HepG2 (cell line): ENCODE measurements around the gene RAP2A. TPM values are rescaled to one million over a fixed set of nuclear protein-coding genes. Genes with fewer than 3 reads are reported as not detected.

Experiments used
- BATF2 ChIP-seq: sonication (generic); formaldehyde crosslinking; IDR thresholded peaks from 2 replicates; pipeline ENCODE4 v1.8.0; 2022; ENCODE audit warnings: mild to moderate bottlenecking, missing genetic modification reagents, moderate library complexity
- CC2D1A ChIP-seq: sonication (generic); formaldehyde crosslinking; IDR thresholded peaks from 2 replicates; pipeline ENCODE4 v1.8.1; 2023; ENCODE audit warnings: mild to moderate bottlenecking, missing genetic modification reagents
- CHD4 ChIP-seq: fragments of 200-600 bp; sonication (generic); IDR thresholded peaks from 2 replicates; pipeline ENCODE4 v1.7.0; 2017; ENCODE audit warnings: mild to moderate bottlenecking, low read length, borderline replicate concordance
- ISX ChIP-seq: sonication (generic); formaldehyde crosslinking; conservative IDR thresholded peaks from 2 replicates; pipeline ENCODE4 v1.5.0; 2020; ENCODE audit warnings: missing genetic modification reagents
- MED8 ChIP-seq: sonication (generic); formaldehyde crosslinking; IDR thresholded peaks from 2 replicates; pipeline ENCODE4 v1.8.1; 2023; ENCODE audit warnings: mild to moderate bottlenecking, missing genetic modification reagents; ENCODE audit not compliant: insufficient replicate concordance
- NBN ChIP-seq: fragments of 450-650 bp; conservative IDR thresholded peaks from 2 replicates; pipeline ENCODE4 v1.6.1; 2017
- PPARG ChIP-seq: conservative IDR thresholded peaks from 2 replicates; pipeline ENCODE4 v1.6.1; 2016; ENCODE audit warnings: missing biosample characterization, missing genetic modification reagents
- PTBP1 ChIP-seq: fragments of 200-400 bp; formaldehyde crosslinking; IDR thresholded peaks from 2 replicates; pipeline ENCODE4 v1.6.1; 2018; ENCODE audit warnings: low read length, low read depth; ENCODE audit not compliant: poor library complexity, severe bottlenecking
- SMARCC2 ChIP-seq: fragments of 450-650 bp; IDR thresholded peaks from 2 replicates; pipeline ENCODE4 v1.6.1; 2017; ENCODE audit warnings: antibody characterized with exemption, mild to moderate bottlenecking
- SRSF1 ChIP-seq: fragments of 200-400 bp; formaldehyde crosslinking; optimal IDR thresholded peaks from 2 replicates; pipeline ENCODE3; 2017; ENCODE audit warnings: mild to moderate bottlenecking, low read depth, low read length, moderate library complexity
- TRIM24 ChIP-seq: sonication (generic); formaldehyde crosslinking; IDR thresholded peaks from 2 replicates; pipeline ENCODE4 v1.8.0; 2022; ENCODE audit warnings: mild to moderate bottlenecking, missing genetic modification reagents
- ZBTB14 ChIP-seq: sonication (generic); formaldehyde crosslinking; IDR thresholded peaks from 2 replicates; pipeline ENCODE4 v1.4.0; 2020; ENCODE audit warnings: missing genetic modification reagents
- ZFP41 ChIP-seq: sonication (generic); formaldehyde crosslinking; IDR thresholded peaks from 2 replicates; pipeline ENCODE4 v1.4.0; 2020; ENCODE audit warnings: mild to moderate bottlenecking, missing genetic modification reagents, borderline replicate concordance
- ZFP90 ChIP-seq: sonication (generic); formaldehyde crosslinking; IDR thresholded peaks from 2 replicates; pipeline ENCODE4 v1.8.0; 2022; ENCODE audit warnings: missing genetic modification reagents, mild to moderate bottlenecking, inconsistent platforms, borderline replicate concordance
- ZNF281 ChIP-seq: sonication (generic); formaldehyde crosslinking; IDR thresholded peaks from 2 replicates; pipeline ENCODE4 v1.4.0; 2020; ENCODE audit warnings: missing genetic modification reagents, borderline replicate concordance
- ZNF549 ChIP-seq: sonication (generic); formaldehyde crosslinking; IDR thresholded peaks from 2 replicates; pipeline ENCODE4 v1.5.0; 2020; ENCODE audit warnings: missing genetic modification reagents
- ZNF713 ChIP-seq: sonication (generic); formaldehyde crosslinking; IDR thresholded peaks from 2 replicates; pipeline ENCODE4 v1.4.0; 2020; ENCODE audit warnings: mild to moderate bottlenecking, missing genetic modification reagents
- ZNF850 ChIP-seq: sonication (generic); formaldehyde crosslinking; conservative IDR thresholded peaks from 2 replicates; pipeline ENCODE4 v1.9.0; 2021; ENCODE audit warnings: mild to moderate bottlenecking, missing genetic modification reagents
- polyA plus RNA-seq, 8 experiments: library from polyadenylated mRNA; depleted of rRNA in 3 of 8; stranded (reverse) in 7 of 8; unstranded in 1 of 8; fragments of >200 nt; fragmentation: Illumina TruSeq in 4 of 8; extraction: Trizol in 4 of 8; gene quantifications; 2 replicates each; pipeline versions ENCODE4 v1.2.1 to v1.2.3, GENCODE V29; 2011 to 2016; ENCODE audit warnings: low read depth in 4 of 8, missing spikeins in 1 of 8, mixed read lengths in 1 of 8; ENCODE audit not compliant: insufficient read depth in 1 of 8
- total RNA-seq, 5 experiments: library from RNA; depleted of rRNA; stranded (reverse); fragments of >200 nt; fragmentation: Illumina TruSeq; extraction: Trizol; gene quantifications; 2 replicates each; pipeline ENCODE4 v1.2.3, GENCODE V29; 2016; ENCODE audit warnings: low read depth in 1 of 5
- TF ChIP-seq, protein P1 (sequence below): sonication (generic); formaldehyde crosslinking; conservative IDR thresholded peaks from 2 replicates; pipeline ENCODE4 v1.4.0; 2020; ENCODE audit warnings: mild to moderate bottlenecking, missing genetic modification reagents, moderate library complexity
- TF ChIP-seq, protein P2 (sequence below): sonication (generic); formaldehyde crosslinking; IDR thresholded peaks from 2 replicates; pipeline ENCODE4 v1.8.1; 2022; ENCODE audit warnings: mild to moderate bottlenecking, missing genetic modification reagents

RAP2A gene
- total and polyA plus RNA-seq, 2 of the 13 experiments (the other 11 are each of a cell fraction or from before 2014, with no cell fraction given): 9.9 to 23.1 TPM

DNA sequence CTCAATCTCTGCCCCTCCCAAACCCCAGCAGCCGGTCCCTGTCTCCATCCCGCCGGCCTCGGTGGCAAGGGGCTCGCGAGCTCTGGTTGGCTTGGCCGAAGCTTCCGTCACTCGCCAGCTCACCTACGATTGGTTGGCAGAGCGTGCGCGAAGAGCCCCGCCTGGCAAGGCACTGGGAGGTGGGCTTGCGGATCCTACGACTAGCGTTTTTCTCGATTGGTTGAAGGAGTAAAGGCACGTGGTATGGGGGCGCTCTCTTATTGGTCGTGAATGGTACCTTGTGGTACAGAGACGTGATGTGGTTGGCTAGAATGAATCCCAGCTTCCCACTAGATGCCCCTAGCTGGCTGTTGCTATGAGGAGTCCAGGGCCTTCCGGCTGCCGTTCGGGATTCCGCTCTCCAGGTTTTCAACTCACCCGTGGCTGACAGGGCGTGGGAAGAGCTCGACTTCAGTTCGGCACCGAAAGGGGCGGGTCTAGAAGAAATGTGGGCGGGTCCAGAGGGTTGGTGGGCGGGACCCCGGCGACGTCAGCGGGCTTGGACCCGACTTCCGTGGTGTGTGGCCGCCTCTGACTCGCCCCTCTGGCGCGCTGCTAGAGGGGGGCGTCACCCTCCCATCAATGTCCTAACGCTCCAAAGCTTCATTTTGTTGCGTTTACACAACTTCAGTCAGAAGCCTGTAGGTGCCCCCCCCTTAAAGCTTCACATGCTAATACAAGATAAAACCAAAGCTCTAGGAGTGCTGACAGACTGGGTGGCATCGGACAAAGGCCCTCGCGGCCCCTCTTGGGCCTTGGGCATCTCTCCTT, 847 bp upstream of the RAP2A start (continued):
- TF ChIP-seq ZNF713 (CRISPR knock-in tag) (no peak), ISX (CRISPR knock-in tag) (no peak), ZNF549 (CRISPR knock-in tag) (no peak), NBN (no peak), ZNF850 (CRISPR knock-in tag) (no peak), SRSF1 (no peak), ZFP90 (CRISPR knock-in tag) (no peak), TRIM24 (CRISPR knock-in tag) (no peak), BATF2 (CRISPR knock-in tag) (no peak), ZBTB14 (CRISPR knock-in tag) (no peak; the same call in 1 of the 2 replicates), ZNF281 (CRISPR knock-in tag) (no peak), CHD4 (0 out of 2 replicates have a peak, but pooled peaks have one; percentile 26), PPARG (CRISPR knock-in tag) (no peak), ZFP41 (CRISPR knock-in tag) (no peak), PTBP1 (no peak), SMARCC2 (no peak), CC2D1A (CRISPR knock-in tag) (no peak), MED8 (no peak)
- TF ChIP-seq, protein P1, sequence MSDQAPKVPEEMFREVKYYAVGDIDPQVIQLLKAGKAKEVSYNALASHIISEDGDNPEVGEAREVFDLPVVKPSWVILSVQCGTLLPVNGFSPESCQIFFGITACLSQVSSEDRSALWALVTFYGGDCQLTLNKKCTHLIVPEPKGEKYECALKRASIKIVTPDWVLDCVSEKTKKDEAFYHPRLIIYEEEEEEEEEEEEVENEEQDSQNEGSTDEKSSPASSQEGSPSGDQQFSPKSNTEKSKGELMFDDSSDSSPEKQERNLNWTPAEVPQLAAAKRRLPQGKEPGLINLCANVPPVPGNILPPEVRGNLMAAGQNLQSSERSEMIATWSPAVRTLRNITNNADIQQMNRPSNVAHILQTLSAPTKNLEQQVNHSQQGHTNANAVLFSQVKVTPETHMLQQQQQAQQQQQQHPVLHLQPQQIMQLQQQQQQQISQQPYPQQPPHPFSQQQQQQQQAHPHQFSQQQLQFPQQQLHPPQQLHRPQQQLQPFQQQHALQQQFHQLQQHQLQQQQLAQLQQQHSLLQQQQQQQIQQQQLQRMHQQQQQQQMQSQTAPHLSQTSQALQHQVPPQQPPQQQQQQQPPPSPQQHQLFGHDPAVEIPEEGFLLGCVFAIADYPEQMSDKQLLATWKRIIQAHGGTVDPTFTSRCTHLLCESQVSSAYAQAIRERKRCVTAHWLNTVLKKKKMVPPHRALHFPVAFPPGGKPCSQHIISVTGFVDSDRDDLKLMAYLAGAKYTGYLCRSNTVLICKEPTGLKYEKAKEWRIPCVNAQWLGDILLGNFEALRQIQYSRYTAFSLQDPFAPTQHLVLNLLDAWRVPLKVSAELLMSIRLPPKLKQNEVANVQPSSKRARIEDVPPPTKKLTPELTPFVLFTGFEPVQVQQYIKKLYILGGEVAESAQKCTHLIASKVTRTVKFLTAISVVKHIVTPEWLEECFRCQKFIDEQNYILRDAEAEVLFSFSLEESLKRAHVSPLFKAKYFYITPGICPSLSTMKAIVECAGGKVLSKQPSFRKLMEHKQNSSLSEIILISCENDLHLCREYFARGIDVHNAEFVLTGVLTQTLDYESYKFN (CRISPR knock-in tag): peak; percentile 44
- TF ChIP-seq, protein P2, sequence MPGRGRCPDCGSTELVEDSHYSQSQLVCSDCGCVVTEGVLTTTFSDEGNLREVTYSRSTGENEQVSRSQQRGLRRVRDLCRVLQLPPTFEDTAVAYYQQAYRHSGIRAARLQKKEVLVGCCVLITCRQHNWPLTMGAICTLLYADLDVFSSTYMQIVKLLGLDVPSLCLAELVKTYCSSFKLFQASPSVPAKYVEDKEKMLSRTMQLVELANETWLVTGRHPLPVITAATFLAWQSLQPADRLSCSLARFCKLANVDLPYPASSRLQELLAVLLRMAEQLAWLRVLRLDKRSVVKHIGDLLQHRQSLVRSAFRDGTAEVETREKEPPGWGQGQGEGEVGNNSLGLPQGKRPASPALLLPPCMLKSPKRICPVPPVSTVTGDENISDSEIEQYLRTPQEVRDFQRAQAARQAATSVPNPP (CRISPR knock-in tag): no peak
